ENCODE data around the gene TPRX2. TPM values are rescaled to one million over a fixed set of nuclear protein-coding genes. Genes with fewer than 3 reads are reported as not detected.

Gene TPRX2
- total and polyA plus RNA-seq, 4 donors: not detected

- Histone ChIP-seq H3K9me3 (ENCODE audit: control insufficient read depth in 4 of 4, low read length in 3 of 4) (peaks cover 2 to 5% (median 3%) of the 10 kb centered on the region in 4 donors), H3K4me1 (ENCODE audit: control insufficient read depth in 4 of 4, insufficient read depth in 4 of 4, low read length in 3 of 4) (no peaks in the 10 kb centered on the region), H3K27ac (ENCODE audit: low read depth in 1 of 2, low read length in 2 of 2) (no peak overlapping the region), H3K27me3 (ENCODE audit: control insufficient read depth in 4 of 4, insufficient read depth in 4 of 4, low read length in 3 of 4) (peaks cover 0 to 4% (median 1%) of the 10 kb centered on the region in 4 donors), H3K9ac (ENCODE audit: low read depth in 1 of 2, low read length in 2 of 2) (no peak overlapping the region), H3K4me3 (ENCODE audit: low read depth in 1 of 3, low read length in 3 of 3) (no peak overlapping the region), H3K36me3 (ENCODE audit: control insufficient read depth in 4 of 4, insufficient read depth in 3 of 4, low read depth in 1 of 4, low read length in 3 of 4) (no peaks in the 10 kb centered on the region)
- WGBS: 89% methylated on average over 6 of the region's 6 CpGs
- TF ChIP-seq MAX (IDR thresholded peaks at IDR 0.05): no peak
- no peak for TF ChIP-seq GABPA (IDR thresholded peaks at IDR 0.05 in 1 of 2, conservative IDR thresholded peaks at IDR 0.05 in 1 of 2)
- no peak for TF ChIP-seq YY1 (IDR thresholded peaks at IDR 0.05)
- no peak for TF ChIP-seq JUND (IDR thresholded peaks at IDR 0.05)
- no peak for TF ChIP-seq REST (IDR thresholded peaks at IDR 0.05)
- TF ChIP-seq RXRA (IDR thresholded peaks at IDR 0.05): no peak
- TF ChIP-seq ZBTB33 (IDR thresholded peaks at IDR 0.05): no peak
- TF ChIP-seq FOXA2 (IDR thresholded peaks at IDR 0.05): no peak
- no peak for TF ChIP-seq EGR1 (IDR thresholded peaks at IDR 0.05; ENCODE audit: low read depth in 2 of 2)
- no peak for TF ChIP-seq RAD21 (IDR thresholded peaks at IDR 0.05)
- no peak for TF ChIP-seq HNF4G (IDR thresholded peaks at IDR 0.05)
- TF ChIP-seq FOXA1 (IDR thresholded peaks at IDR 0.05): no peak
- no peak for TF ChIP-seq NR2F2 (IDR thresholded peaks at IDR 0.05)
- TF ChIP-seq SP1 (IDR thresholded peaks at IDR 0.05): no peak
- TF ChIP-seq HNF4A (conservative IDR thresholded peaks at IDR 0.05): no peak
- DNase-seq (ENCODE audit: low spot score): no peak
Measured at GRCh38 chr19:47824396-47824795, 34.6 kb upstream of the TPRX2 start.

GRCh38 chr19:47826800-47827199, 32.2 kb upstream of the TPRX2 start:
- H3K27me3 ChIP-seq (ENCODE audit: control insufficient read depth in 4 of 4, insufficient read depth in 4 of 4, low read length in 3 of 4): no peaks in the 10 kb centered on the region
- WGBS: 94% methylated on average over 6 of the region's 6 CpGs
- DNase-seq (ENCODE audit: low spot score): no peak
- TF ChIP-seq HNF4G (IDR thresholded peaks at IDR 0.05) (no peak), GABPA (IDR thresholded peaks at IDR 0.05 in 1 of 2, conservative IDR thresholded peaks at IDR 0.05 in 1 of 2) (no peak), FOXA2 (IDR thresholded peaks at IDR 0.05) (no peak), SP1 (IDR thresholded peaks at IDR 0.05) (no peak), CTCF (IDR thresholded peaks at IDR 0.05; ENCODE audit: low read depth, low read length, missing input control) (no peak), RAD21 (IDR thresholded peaks at IDR 0.05) (no peak), RXRA (IDR thresholded peaks at IDR 0.05) (no peak), ZBTB33 (IDR thresholded peaks at IDR 0.05) (no peak), NR2F2 (IDR thresholded peaks at IDR 0.05) (no peak)
- no peak overlapping the region for H3K27ac ChIP-seq (ENCODE audit: low read depth in 1 of 2, low read length in 2 of 2)
- H3K9ac ChIP-seq (ENCODE audit: low read depth in 1 of 2, low read length in 2 of 2): no peak overlapping the region
- H3K36me3 ChIP-seq (ENCODE audit: control insufficient read depth in 4 of 4, insufficient read depth in 3 of 4, low read depth in 1 of 4, low read length in 3 of 4): no peaks in the 10 kb centered on the region
- no peak overlapping the region for H3K4me3 ChIP-seq (ENCODE audit: low read depth in 1 of 3, low read length in 3 of 3)
- no peaks in the 10 kb centered on the region for H3K4me1 ChIP-seq (ENCODE audit: control insufficient read depth in 4 of 4, insufficient read depth in 4 of 4, low read length in 3 of 4)
- peaks cover 2 to 5% (median 3%) of the 10 kb centered on the region in 4 donors for H3K9me3 ChIP-seq (ENCODE audit: control insufficient read depth in 4 of 4, low read length in 3 of 4)
